ENCODE results near the gene LPP.

DNA sequence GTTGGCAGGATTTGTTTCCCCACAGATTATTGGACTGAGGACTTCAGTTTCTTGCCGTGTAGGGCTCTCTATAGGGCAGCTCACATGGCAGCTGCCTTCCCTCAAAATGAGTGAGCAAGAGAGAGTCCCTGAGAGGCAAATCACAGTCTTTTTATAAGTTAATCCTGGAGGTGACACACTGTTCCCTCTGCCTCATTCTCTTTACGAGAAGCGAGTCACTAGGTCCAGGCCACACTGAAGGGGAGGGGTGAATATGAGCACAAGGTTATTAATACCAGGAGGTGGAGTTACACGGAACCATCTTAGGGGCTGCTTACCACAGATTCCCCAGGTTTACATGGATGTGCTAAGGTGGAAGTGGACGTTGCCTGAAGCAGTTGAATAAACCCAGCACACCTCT lies 77.0 kb downstream of the LPP start:
- TF ChIP-seq, protein P1, sequence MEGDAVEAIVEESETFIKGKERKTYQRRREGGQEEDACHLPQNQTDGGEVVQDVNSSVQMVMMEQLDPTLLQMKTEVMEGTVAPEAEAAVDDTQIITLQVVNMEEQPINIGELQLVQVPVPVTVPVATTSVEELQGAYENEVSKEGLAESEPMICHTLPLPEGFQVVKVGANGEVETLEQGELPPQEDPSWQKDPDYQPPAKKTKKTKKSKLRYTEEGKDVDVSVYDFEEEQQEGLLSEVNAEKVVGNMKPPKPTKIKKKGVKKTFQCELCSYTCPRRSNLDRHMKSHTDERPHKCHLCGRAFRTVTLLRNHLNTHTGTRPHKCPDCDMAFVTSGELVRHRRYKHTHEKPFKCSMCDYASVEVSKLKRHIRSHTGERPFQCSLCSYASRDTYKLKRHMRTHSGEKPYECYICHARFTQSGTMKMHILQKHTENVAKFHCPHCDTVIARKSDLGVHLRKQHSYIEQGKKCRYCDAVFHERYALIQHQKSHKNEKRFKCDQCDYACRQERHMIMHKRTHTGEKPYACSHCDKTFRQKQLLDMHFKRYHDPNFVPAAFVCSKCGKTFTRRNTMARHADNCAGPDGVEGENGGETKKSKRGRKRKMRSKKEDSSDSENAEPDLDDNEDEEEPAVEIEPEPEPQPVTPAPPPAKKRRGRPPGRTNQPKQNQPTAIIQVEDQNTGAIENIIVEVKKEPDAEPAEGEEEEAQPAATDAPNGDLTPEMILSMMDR (IDR thresholded peaks at IDR 0.05), result no peak
- TF ChIP-seq POLR2A (IDR thresholded peaks at IDR 0.05), result no peak

Measured in ovary (tissue), 3 donors.